Sigmoid colon (tissue), 7 donors: Measurements from ENCODE around the gene GPS1. TPM values are rescaled to one million over a fixed set of nuclear protein-coding genes. Genes with fewer than 3 reads are reported as not detected.

Experiments
- DNase-seq: peaks from one replicate; pipeline ENCODE4 v3.0.0-alpha.2; 2019
- H3K27ac ChIP-seq, 4 donors: fragments of 200-600 bp; sonication (generic); one replicate each; pipeline ENCODE4 v1.5.1; 2016 to 2019; ENCODE audit warnings: mild to moderate bottlenecking in 1 of 4
- H3K27me3 ChIP-seq, 3 donors: fragments of 200-600 bp; sonication (generic); one replicate each; pipeline ENCODE4 v1.5.1; 2019; ENCODE audit warnings: mild to moderate bottlenecking in 1 of 3
- H3K36me3 ChIP-seq, 4 donors: fragments of 200-600 bp; sonication (generic); one replicate each; pipeline ENCODE4 v1.5.1; 2016 to 2019
- H3K4me1 ChIP-seq, 4 donors: fragments of 200-600 bp; sonication (generic); one replicate each; pipeline ENCODE4 v1.5.1; 2017 to 2019
- H3K4me3 ChIP-seq, 4 donors: fragments of 200-600 bp; sonication (generic); one replicate each; pipeline ENCODE4 v1.5.1; 2017 to 2019; ENCODE audit warnings: mild to moderate bottlenecking in 2 of 4, moderate library complexity in 1 of 4
- H3K9me3 ChIP-seq, 4 donors: fragments of 200-600 bp in 3 of 4; sonication (generic) in 3 of 4; one replicate each; pipeline versions ENCODE4 v1.5.1 to v1.6.1; 2013 to 2019
- CTCF ChIP-seq, 4 experiments: fragments of 450-650 bp in 3 of 4; fragments of 200-600 bp in 1 of 4; IDR thresholded peaks; one replicate each; pipeline ENCODE4 v1.5.1; 2016 to 2019; ENCODE audit warnings: antibody characterized with exemption in 4 of 4, mild to moderate bottlenecking in 3 of 4, moderate library complexity in 2 of 4
- EP300 ChIP-seq, 4 donors: sonication (generic); formaldehyde crosslinking; IDR thresholded peaks; one replicate each; pipeline ENCODE4 v1.6.1; 2017; ENCODE audit warnings: antibody characterized with exemption in 4 of 4
- POLR2A ChIP-seq, 2 donors: fragments of 450-650 bp; IDR thresholded peaks; one replicate each; pipeline ENCODE4 v1.6.1; 2016; ENCODE audit warnings: antibody characterized with exemption in 2 of 2, mild to moderate bottlenecking in 2 of 2, moderate library complexity in 2 of 2
- POLR2AphosphoS5 ChIP-seq, 4 donors: sonication (generic); formaldehyde crosslinking; IDR thresholded peaks; one replicate each; pipeline ENCODE4 v1.6.1; 2017; ENCODE audit warnings: antibody characterized with exemption in 4 of 4
- WGBS, 2 donors: extraction: QIAGEN DNeasy Blood & Tissue Kit; methylation state at CpG; one replicate each; pipeline ENCODE4 v1.1.7; 2013; 5-methylcytosine and 5-hydroxymethylcytosine counted together
- intact Hi-C: fragments of 100-400 bp; cut with DNase I; formaldehyde crosslinking; loops from one replicate; pipeline ENCODE4 v1.15.1; 2023
- polyA plus RNA-seq, 3 donors: library from polyadenylated mRNA; stranded (reverse); fragments of 200-250 nt; gene quantifications; one replicate each; pipeline ENCODE4 v1.2.3, GENCODE V29; 2013
- total RNA-seq, 4 donors: library from RNA; depleted of rRNA; stranded (reverse); fragments of >200 nt; gene quantifications; one replicate each; pipeline ENCODE4 v1.1.0, GENCODE V29; 2016
- donor health status: healthy with polysubstance abuse.
- donor health status: Bipolar disorder and iron deficiency.
- donor health status: healthy.

GPS1 gene
- total and polyA plus RNA-seq, 7 donors, result 64.6 to 83.6 (median 69.1) TPM

GRCh38 chr17:82105882-82106687, 54.4 kb downstream of the GPS1 start:
- Histone ChIP-seq H3K4me3 (peak overlapping the region in 1 of 4 donors; percentile 2), H3K9me3 (no peaks in the 10 kb centered on the region), H3K4me1 (peaks cover 0 to 36% (median 34%) of the 10 kb centered on the region in 4 donors), H3K27ac (peak overlapping the region; percentile 1 to 54 (median 34)), H3K36me3 (no peaks in the 10 kb centered on the region), H3K27me3 (no peaks in the 10 kb centered on the region)
- WGBS, 2 donors, result 18 to 22% methylated on average over 24 of the region's 24 CpGs
- intact Hi-C loops, result no loop called here
- peak; percentile 73 for DNase-seq
- TF ChIP-seq POLR2AphosphoS5 (IDR thresholded peaks at IDR 0.05) (peak in 1 of 4 donors; percentile 4), POLR2A (IDR thresholded peaks at IDR 0.05) (no peak), EP300 (IDR thresholded peaks at IDR 0.05) (no peak), CTCF (IDR thresholded peaks at IDR 0.05) (peak in 1 of 4 experiments; percentile 8)

GRCh38 chr17:82106688-82107305, 55.1 kb downstream of the GPS1 start:
- Histone ChIP-seq H3K27ac (peak overlapping the region; percentile 1 to 54 (median 34)), H3K9me3 (no peaks in the 10 kb centered on the region), H3K27me3 (no peaks in the 10 kb centered on the region), H3K4me1 (peaks cover 0 to 31% (median 29%) of the 10 kb centered on the region in 4 donors), H3K36me3 (peaks cover 0 to 1% (median 0%) of the 10 kb centered on the region in 4 donors), H3K4me3 (peak overlapping the region in 1 of 4 donors; percentile 2)
- DNase-seq, result peak; percentile 61
- intact Hi-C loops, result no loop called here
- WGBS, 2 donors, result 42 to 52% methylated on average over 9 of the region's 9 CpGs
- no peak for TF ChIP-seq POLR2AphosphoS5 (IDR thresholded peaks at IDR 0.05)
- TF ChIP-seq POLR2A (IDR thresholded peaks at IDR 0.05), result no peak
- TF ChIP-seq CTCF (IDR thresholded peaks at IDR 0.05), result no peak
- TF ChIP-seq EP300 (IDR thresholded peaks at IDR 0.05), result no peak

Other genes starting within 250 kb of the GPS1 start
- gene GCGR, start 247.7 kb upstream of the GPS1 start, total RNA-seq, result 1 to 10 TPM in 2 of 4 donors, under 1 TPM in 2; 0.27 to 1.4 (median 0.72) TPM
- under 1 TPM in 1 of 3 donors, not detected in 2; 0.96 TPM for gene GCGR, start 247.7 kb upstream of the GPS1 start, polyA plus RNA-seq
- 100 to 1,000 TPM; 116 to 129 (median 122) TPM for gene MCRIP1, start 218.6 kb upstream of the GPS1 start, total RNA-seq
- gene MCRIP1, start 218.6 kb upstream of the GPS1 start, polyA plus RNA-seq, result 10 to 100 TPM; 37.0 to 82.9 (median 78.0) TPM
- not detected for gene PPP1R27, start 216.8 kb upstream of the GPS1 start, total RNA-seq
- gene PPP1R27, start 216.8 kb upstream of the GPS1 start, polyA plus RNA-seq, result under 1 TPM in 1 of 3 donors, not detected in 2; 0.50 TPM
- gene P4HB, start 191.4 kb upstream of the GPS1 start, total RNA-seq, result 100 to 1,000 TPM; 201 to 338 (median 268) TPM
- gene P4HB, start 191.4 kb upstream of the GPS1 start, polyA plus RNA-seq, result 100 to 1,000 TPM; 153 to 750 (median 227) TPM
- gene ARHGDIA, start 180.6 kb upstream of the GPS1 start, total RNA-seq, result 10 to 100 TPM; 67.0 to 99.5 (median 74.1) TPM
- gene ARHGDIA, start 180.6 kb upstream of the GPS1 start, polyA plus RNA-seq, result 100 to 1,000 TPM; 252 to 452 (median 385) TPM
- 10 to 100 TPM; 39.2 to 44.0 (median 42.6) TPM for gene ALYREF, start 160.3 kb upstream of the GPS1 start, total RNA-seq
- 10 to 100 TPM; 30.6 to 91.4 (median 35.4) TPM for gene ALYREF, start 160.3 kb upstream of the GPS1 start, polyA plus RNA-seq
- 100 to 1,000 TPM in 3 of 4 donors, 10 to 100 TPM in 1; 93.3 to 185 (median 158) TPM for gene ANAPC11, start 160.2 kb upstream of the GPS1 start, total RNA-seq
- 100 to 1,000 TPM; 198 to 203 (median 202) TPM for gene ANAPC11, start 160.2 kb upstream of the GPS1 start, polyA plus RNA-seq
- 1 to 10 TPM in 1 of 4 donors, under 1 TPM in 2, not detected in 1; 0.27 to 1.8 (median 0.71) TPM for gene NPB, start 149.7 kb upstream of the GPS1 start, total RNA-seq
- gene NPB, start 149.7 kb upstream of the GPS1 start, polyA plus RNA-seq, result under 1 TPM in 1 of 3 donors, not detected in 2; 0.87 TPM
- 10 to 100 TPM; 11.4 to 24.6 (median 19.3) TPM for gene PCYT2, start 140.5 kb upstream of the GPS1 start, total RNA-seq
- gene PCYT2, start 140.5 kb upstream of the GPS1 start, polyA plus RNA-seq, result 10 to 100 TPM; 21.6 to 86.4 (median 40.7) TPM
- gene SIRT7, start 133.7 kb upstream of the GPS1 start, total RNA-seq, result 10 to 100 TPM; 11.4 to 31.6 (median 14.1) TPM
- 10 to 100 TPM; 28.8 to 62.2 (median 39.1) TPM for gene SIRT7, start 133.7 kb upstream of the GPS1 start, polyA plus RNA-seq
- 10 to 100 TPM; 16.4 to 21.9 (median 17.0) TPM for gene MAFG, start 124.2 kb upstream of the GPS1 start, total RNA-seq
- gene MAFG, start 124.2 kb upstream of the GPS1 start, polyA plus RNA-seq, result 10 to 100 TPM in 1 of 3 donors, 1 to 10 TPM in 2; 8.8 to 21.9 (median 9.0) TPM
- 1 to 10 TPM; 1.1 to 9.1 (median 2.8) TPM for gene PYCR1, start 114.6 kb upstream of the GPS1 start, total RNA-seq
- 10 to 100 TPM; 34.2 to 64.9 (median 49.7) TPM for gene PYCR1, start 114.6 kb upstream of the GPS1 start, polyA plus RNA-seq
- not detected for gene MYADML2, start 104.7 kb upstream of the GPS1 start, total RNA-seq
- not detected for gene MYADML2, start 104.7 kb upstream of the GPS1 start, polyA plus RNA-seq
- gene NOTUM, start 90.7 kb upstream of the GPS1 start, total RNA-seq, result not detected
- gene NOTUM, start 90.7 kb upstream of the GPS1 start, polyA plus RNA-seq, result under 1 TPM in 1 of 3 donors, not detected in 2; 0.22 TPM
- gene ASPSCR1, start 74.3 kb upstream of the GPS1 start, total RNA-seq, result 10 to 100 TPM in 3 of 4 donors, 1 to 10 TPM in 1; 9.3 to 27.7 (median 19.3) TPM
- gene ASPSCR1, start 74.3 kb upstream of the GPS1 start, polyA plus RNA-seq, result 10 to 100 TPM; 23.4 to 35.9 (median 25.8) TPM
- gene CENPX, start 29.0 kb upstream of the GPS1 start, total RNA-seq, result 100 to 1,000 TPM in 3 of 4 donors, 10 to 100 TPM in 1; 78.4 to 164 (median 124) TPM
- gene CENPX, start 29.0 kb upstream of the GPS1 start, polyA plus RNA-seq, result 100 to 1,000 TPM; 249 to 273 (median 258) TPM
- gene LRRC45, start 28.6 kb upstream of the GPS1 start, total RNA-seq, result 1 to 10 TPM; 5.3 to 8.8 (median 6.9) TPM
- 10 to 100 TPM in 1 of 3 donors, 1 to 10 TPM in 2; 6.6 to 28.6 (median 6.7) TPM for gene LRRC45, start 28.6 kb upstream of the GPS1 start, polyA plus RNA-seq
- 1 to 10 TPM in 3 of 4 donors, under 1 TPM in 1; 0.99 to 6.1 (median 2.8) TPM for gene RAC3, start 20.2 kb upstream of the GPS1 start, total RNA-seq
- 10 to 100 TPM in 1 of 3 donors, 1 to 10 TPM in 1, under 1 TPM in 1; 0.60 to 11.8 (median 2.8) TPM for gene RAC3, start 20.2 kb upstream of the GPS1 start, polyA plus RNA-seq
- gene DCXR, start 14.2 kb upstream of the GPS1 start, total RNA-seq, result 10 to 100 TPM; 44.3 to 94.8 (median 86.3) TPM
- gene DCXR, start 14.2 kb upstream of the GPS1 start, polyA plus RNA-seq, result 100 to 1,000 TPM; 130 to 163 (median 147) TPM
- gene RFNG, start 87 bp upstream of the GPS1 start, total RNA-seq, result 10 to 100 TPM; 31.7 to 37.4 (median 33.7) TPM
- 10 to 100 TPM; 13.6 to 38.6 (median 23.4) TPM for gene RFNG, start 87 bp upstream of the GPS1 start, polyA plus RNA-seq
- 10 to 100 TPM; 31.3 to 71.0 (median 54.2) TPM for gene DUS1L, start 13.9 kb downstream of the GPS1 start, total RNA-seq
- 100 to 1,000 TPM in 1 of 3 donors, 10 to 100 TPM in 2; 68.5 to 119 (median 84.2) TPM for gene DUS1L, start 13.9 kb downstream of the GPS1 start, polyA plus RNA-seq
- gene FASN, start 46.3 kb downstream of the GPS1 start, total RNA-seq, result 10 to 100 TPM; 12.7 to 44.2 (median 19.0) TPM
- 100 to 1,000 TPM in 1 of 3 donors, 10 to 100 TPM in 2; 14.4 to 152 (median 15.3) TPM for gene FASN, start 46.3 kb downstream of the GPS1 start, polyA plus RNA-seq
- 10 to 100 TPM; 13.3 to 34.1 (median 20.8) TPM for gene CCDC57, start 160.9 kb downstream of the GPS1 start, total RNA-seq
- gene CCDC57, start 160.9 kb downstream of the GPS1 start, polyA plus RNA-seq, result 10 to 100 TPM; 17.4 to 47.8 (median 25.4) TPM
- gene SLC16A3, start 177.1 kb downstream of the GPS1 start, total RNA-seq, result 10 to 100 TPM in 3 of 4 donors, 1 to 10 TPM in 1; 9.6 to 19.7 (median 11.6) TPM
- 100 to 1,000 TPM in 1 of 3 donors, 10 to 100 TPM in 2; 10.8 to 140 (median 37.9) TPM for gene SLC16A3, start 177.1 kb downstream of the GPS1 start, polyA plus RNA-seq
- 10 to 100 TPM; 45.1 to 61.2 (median 48.9) TPM for gene CSNK1D, start 221.8 kb downstream of the GPS1 start, total RNA-seq
- gene CSNK1D, start 221.8 kb downstream of the GPS1 start, polyA plus RNA-seq, result 100 to 1,000 TPM in 1 of 3 donors, 10 to 100 TPM in 2; 55.9 to 142 (median 86.2) TPM